ENCODE results near the gene GRPEL1. TPM values are rescaled to one million over a fixed set of nuclear protein-coding genes. Genes with fewer than 3 reads are reported as not detected.

The GRPEL1 gene
- total and polyA plus RNA-seq, 2 of the 13 experiments (the other 11 are each of a cell fraction or from before 2014, with no cell fraction given): 32.3 to 141 TPM

- no peaks in the 10 kb centered on the region for H3K9me3 ChIP-seq (ENCODE audit: low read length)
- peaks cover 44% of the 10 kb centered on the region for H3K79me2 ChIP-seq (ENCODE audit: insufficient read depth, low read length)
- H3K4me1 ChIP-seq (ENCODE audit: insufficient read depth, low read length): peaks cover 27% of the 10 kb centered on the region
- no peak for ATAC-seq
- H4K20me1 ChIP-seq (ENCODE audit: insufficient read depth, low read length): 0 out of 2 replicates have a peak, but pooled peaks cover 16% of the 10 kb centered on the region
- in situ Hi-C loops (cut with HindIII; ENCODE audit: extremely low pct_ligation_motif_present, low pct_unique_long_range_greater_than_20kb): no loop called here
- WGBS (ENCODE audit: low lambda C conversion rate): 98% methylated on average over 4 of the region's 4 CpGs
- no peak overlapping the region for H3K4me3 ChIP-seq (replicated peaks in 1 of 3; ENCODE audit: insufficient read depth in 1 of 3, low read depth in 2 of 3, low read length in 3 of 3)
- BruUV-seq (replicated peaks): no TSS peak
- DNase-seq (ENCODE audit: low spot score): no peak
- no peaks in the 10 kb centered on the region for H3K27me3 ChIP-seq (ENCODE audit: control insufficient read depth in 1 of 2, insufficient read depth in 2 of 2, low read length in 2 of 2)
- H3K4me2 ChIP-seq (ENCODE audit: low read depth, low read length): no peak overlapping the region
- H3K9ac ChIP-seq (ENCODE audit: insufficient read depth, low read depth, low read length): no peak overlapping the region
- FAIRE-seq: no peak
- POLR2A ChIA-PET: no interaction called here
- H3K27ac ChIP-seq (ENCODE audit: extremely low read length, insufficient read depth, low read length): no peak overlapping the region
- intact Hi-C loops (cut with micrococcal nuclease; ENCODE audit: unreplicated experiment): loop anchor here (10.0 kb wide), 1 partner anchor 144 kb away; the partner anchor contains the start of gene TBC1D14
- TF ChIP-seq ZNF362 (CRISPR knock-in tag; IDR thresholded peaks at IDR 0.05; ENCODE audit: borderline replicate concordance) (no peak), SRSF4 (IDR thresholded peaks at IDR 0.05; ENCODE audit: low read depth, low read length, poor library complexity, severe bottlenecking) (no peak), ZKSCAN8 (CRISPR knock-in tag; IDR thresholded peaks at IDR 0.05; ENCODE audit: borderline replicate concordance) (no peak)
- TF ChIP-seq, protein P1, sequence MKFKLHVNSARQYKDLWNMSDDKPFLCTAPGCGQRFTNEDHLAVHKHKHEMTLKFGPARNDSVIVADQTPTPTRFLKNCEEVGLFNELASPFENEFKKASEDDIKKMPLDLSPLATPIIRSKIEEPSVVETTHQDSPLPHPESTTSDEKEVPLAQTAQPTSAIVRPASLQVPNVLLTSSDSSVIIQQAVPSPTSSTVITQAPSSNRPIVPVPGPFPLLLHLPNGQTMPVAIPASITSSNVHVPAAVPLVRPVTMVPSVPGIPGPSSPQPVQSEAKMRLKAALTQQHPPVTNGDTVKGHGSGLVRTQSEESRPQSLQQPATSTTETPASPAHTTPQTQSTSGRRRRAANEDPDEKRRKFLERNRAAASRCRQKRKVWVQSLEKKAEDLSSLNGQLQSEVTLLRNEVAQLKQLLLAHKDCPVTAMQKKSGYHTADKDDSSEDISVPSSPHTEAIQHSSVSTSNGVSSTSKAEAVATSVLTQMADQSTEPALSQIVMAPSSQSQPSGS (CRISPR knock-in tag; IDR thresholded peaks at IDR 0.05): no peak
- H3K36me3 ChIP-seq (replicated peaks in 1 of 2; ENCODE audit: control insufficient read depth in 1 of 2, insufficient read depth in 2 of 2, low read length in 2 of 2): peaks cover 12% of the 10 kb centered on the region in 2 experiments; a peak in 4 of 5 replicates
- CTCF ChIA-PET (ENCODE audit: low intra/inter-chr PET ratio, low total read pairs): no interaction called here
- H2AFZ ChIP-seq (ENCODE audit: low read length): no peak overlapping the region
These were observed 18.6 kb downstream of the GRPEL1 start for GRCh38 chr4:7049295-7049694.

DNA sequence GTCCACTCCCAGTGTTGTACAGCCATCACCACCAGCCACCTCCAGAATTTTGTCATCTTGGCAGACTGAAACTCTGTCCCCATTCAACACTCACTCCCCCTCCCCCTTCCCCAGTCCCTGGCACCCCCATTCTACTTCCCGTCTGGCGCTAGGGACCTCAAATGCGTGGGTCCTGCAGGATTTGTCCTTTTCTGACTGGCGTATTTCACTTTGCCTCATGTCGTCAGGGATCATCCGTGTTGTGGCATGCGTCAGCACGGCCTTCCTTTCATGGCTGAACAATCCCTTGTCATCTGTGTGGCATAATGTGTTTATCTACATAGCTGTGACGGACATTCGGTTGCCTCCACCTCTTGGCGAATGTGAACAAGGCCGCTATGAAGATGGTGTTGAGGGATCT is 19.2 kb downstream of the GRPEL1 start:
- H3K9me3 ChIP-seq (ENCODE audit: low read length): no peaks in the 10 kb centered on the region
- 98% methylated on average over 12 of the region's 12 CpGs for WGBS (ENCODE audit: low lambda C conversion rate)
- H3K27me3 ChIP-seq (ENCODE audit: control insufficient read depth in 1 of 2, insufficient read depth in 2 of 2, low read length in 2 of 2): no peaks in the 10 kb centered on the region; a peak in 1 of 5 replicates
- peaks cover 6 to 10% of the 10 kb centered on the region in 2 experiments; a peak in 3 of 5 replicates for H3K36me3 ChIP-seq (replicated peaks in 1 of 2; ENCODE audit: control insufficient read depth in 1 of 2, insufficient read depth in 2 of 2, low read length in 2 of 2)
- DNase-seq (ENCODE audit: low spot score): no peak
- H3K4me3 ChIP-seq (replicated peaks in 1 of 3; ENCODE audit: insufficient read depth in 1 of 3, low read depth in 2 of 3, low read length in 3 of 3): no peak overlapping the region
- ATAC-seq: no peak
- H2AFZ ChIP-seq (ENCODE audit: low read length): no peak overlapping the region
- ChIA-PET POLR2A (no interaction called here), CTCF (ENCODE audit: low intra/inter-chr PET ratio, low total read pairs) (no interaction called here)
- BruUV-seq (replicated peaks): no TSS peak
- in situ Hi-C loops (cut with HindIII; ENCODE audit: extremely low pct_ligation_motif_present, low pct_unique_long_range_greater_than_20kb): no loop called here
- no peak overlapping the region for H3K4me2 ChIP-seq (ENCODE audit: low read depth, low read length)
- intact Hi-C loops (cut with micrococcal nuclease; ENCODE audit: unreplicated experiment): loop anchor here (10.0 kb wide), 1 partner anchor 144 kb away; the partner anchor contains the start of gene TBC1D14
- no peak for FAIRE-seq
- no peak overlapping the region for H3K27ac ChIP-seq (ENCODE audit: extremely low read length, insufficient read depth, low read length)
- H3K4me1 ChIP-seq (ENCODE audit: insufficient read depth, low read length): peaks cover 28% of the 10 kb centered on the region
- H4K20me1 ChIP-seq (ENCODE audit: insufficient read depth, low read length): 0 out of 2 replicates have a peak, but pooled peaks cover 16% of the 10 kb centered on the region
- TF ChIP-seq ZNF660 (CRISPR knock-in tag; IDR thresholded peaks at IDR 0.05; ENCODE audit: borderline replicate concordance, low read depth) (no peak), ZMAT3 (CRISPR knock-in tag; conservative IDR thresholded peaks at IDR 0.05) (no peak), POLR2A (IDR thresholded peaks at IDR 0.05; ENCODE audit: insufficient read depth in 1 of 2, low read depth in 2 of 2, low read length in 2 of 2) (no peak)
- peaks cover 51% of the 10 kb centered on the region for H3K79me2 ChIP-seq (ENCODE audit: insufficient read depth, low read length)
- no peak overlapping the region for H3K9ac ChIP-seq (ENCODE audit: insufficient read depth, low read depth, low read length)

Measured in HepG2 (cell line).